Superior temporal gyrus (tissue), 1 donor: ENCODE data around the gene RBM20.
A peak's percentile ranks its signal among the peaks of the same experiment; 100 is the strongest.

ENCODE experiments used
- DNase-seq: peaks from one replicate; pipeline ENCODE4 v3.0.0-alpha.2; 2016; ENCODE audit errors: extremely low spot score

RBM20 gene

DNA sequence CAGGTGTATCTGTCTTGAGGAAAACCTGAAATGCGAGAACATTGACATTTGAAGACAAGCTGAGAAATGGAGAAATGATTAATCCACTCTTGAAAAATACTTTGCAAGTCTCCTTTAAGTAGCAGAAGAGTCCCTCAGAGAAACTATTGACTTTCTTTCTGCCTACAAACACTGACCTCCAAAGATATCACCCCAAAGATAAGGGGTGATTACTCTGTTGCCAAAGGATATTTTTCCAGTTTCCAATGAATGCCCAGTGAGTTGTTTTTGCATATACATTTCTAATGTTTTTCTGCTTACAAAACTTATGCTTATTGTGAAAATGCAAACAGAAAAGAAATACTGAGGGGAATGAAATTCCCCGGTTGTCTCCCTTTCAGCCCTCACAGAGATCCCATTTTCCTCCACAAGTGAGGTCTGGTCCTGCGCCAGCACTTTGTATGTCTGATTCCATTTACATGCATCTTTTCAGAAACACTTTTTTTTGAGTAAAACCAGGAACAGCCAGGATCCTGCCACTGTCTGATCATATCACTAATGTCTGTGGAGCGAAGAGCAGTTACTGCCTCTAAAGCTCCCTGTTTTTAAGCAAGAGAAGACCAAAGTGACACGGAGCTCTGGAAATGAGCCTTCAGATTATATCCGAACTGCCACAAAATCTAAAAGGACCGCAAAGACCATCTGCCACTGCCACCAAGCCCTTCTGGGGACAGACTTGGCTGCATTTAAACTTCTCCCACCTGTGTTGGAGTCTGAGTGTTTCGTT lies 144.7 kb downstream of the RBM20 start:
- no peak for DNase-seq

DNA sequence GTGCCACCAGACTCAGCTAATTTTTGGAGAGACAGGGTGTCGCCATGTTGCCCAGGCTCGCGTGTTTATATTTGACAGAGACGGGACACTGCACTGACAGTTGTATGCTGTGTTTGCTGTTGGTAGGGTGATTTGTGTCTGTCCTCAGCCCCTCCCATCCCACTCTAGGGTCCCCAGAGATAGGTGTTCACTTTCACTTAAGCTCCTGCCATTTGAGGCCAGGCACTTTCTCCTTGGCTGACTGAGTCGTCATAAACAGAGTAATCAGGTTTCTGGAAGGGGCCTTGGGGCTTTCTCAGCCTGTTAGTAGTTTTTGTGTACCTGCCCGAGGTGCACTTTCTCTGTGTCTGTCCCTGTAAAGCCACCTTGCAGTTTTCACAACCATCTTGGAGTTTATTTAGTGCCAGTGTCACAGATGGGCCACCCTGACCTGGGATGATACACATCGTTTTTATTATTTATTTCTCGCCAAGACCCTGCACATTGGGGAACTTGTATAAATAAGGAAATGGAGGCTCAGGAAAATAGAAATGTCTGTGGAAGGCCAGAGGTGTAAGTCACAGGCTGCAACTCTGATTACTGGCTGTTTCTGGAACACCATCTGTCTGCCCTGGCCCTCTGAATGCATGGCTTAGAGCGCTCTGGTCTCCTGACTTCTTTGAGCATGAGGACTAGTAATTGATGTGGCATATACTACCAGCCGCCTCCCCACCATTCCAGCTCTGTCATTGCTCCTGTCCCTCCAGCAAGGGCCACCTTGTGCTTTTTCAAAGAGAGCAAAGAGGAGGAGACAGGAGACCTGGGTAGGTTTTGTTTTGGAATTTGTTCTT lies 145.7 kb downstream of the RBM20 start:
- no peak for DNase-seq

DNA sequence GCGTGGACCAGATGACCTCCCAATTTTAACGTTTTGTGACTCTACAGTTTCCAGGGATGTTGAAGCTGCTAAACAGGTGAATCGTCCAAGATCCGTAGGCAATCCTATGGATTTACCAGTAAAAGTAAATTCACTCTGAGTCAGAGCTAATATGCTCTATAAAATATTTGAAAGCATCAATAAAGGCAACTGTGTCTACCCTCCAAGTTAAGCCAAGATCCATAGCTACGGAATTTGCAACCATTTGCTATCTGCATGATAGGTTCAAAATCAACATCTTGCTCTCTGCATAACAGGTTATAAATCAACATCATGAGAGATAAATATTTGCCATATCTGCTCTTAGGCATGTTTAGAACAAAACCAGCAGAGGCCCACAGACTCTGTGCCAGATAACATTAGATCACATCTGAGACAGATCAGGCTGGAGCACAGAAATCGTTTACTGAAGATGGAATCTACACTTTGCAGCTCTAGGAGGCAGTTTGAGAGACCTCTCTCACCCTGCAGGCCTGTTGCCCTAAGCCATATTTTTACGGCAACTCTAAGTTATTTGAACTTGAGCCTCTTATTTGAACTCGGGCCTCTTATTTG lies 146.9 kb downstream of the RBM20 start:
- peak; percentile 7 for DNase-seq

DNA sequence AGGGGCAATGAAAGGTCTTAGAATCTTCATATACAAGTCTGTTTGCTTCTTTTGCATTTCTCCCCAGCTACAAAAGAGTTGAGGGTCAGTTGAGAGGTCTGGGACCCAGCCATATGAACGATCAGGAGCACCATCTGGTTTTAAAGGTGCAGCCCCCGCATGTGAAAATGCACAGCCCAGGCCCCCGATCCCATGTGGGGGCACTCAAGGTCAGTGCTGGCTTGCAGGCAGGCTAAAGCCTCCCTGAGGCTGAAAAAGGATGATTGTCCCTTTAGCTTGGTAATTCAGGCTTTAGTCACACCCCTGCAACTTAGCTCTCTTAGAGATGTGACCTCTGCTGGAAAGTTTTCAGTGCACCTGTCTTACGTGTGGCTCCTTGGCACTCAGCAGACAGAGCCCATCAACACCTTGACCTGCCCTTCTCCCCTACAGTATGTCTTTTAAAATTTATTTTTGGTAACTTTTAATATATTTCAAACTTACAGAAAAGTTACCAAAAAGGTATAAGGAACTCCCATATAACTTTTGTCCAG lies 147.5 kb downstream of the RBM20 start:
- DNase-seq = no peak

DNA sequence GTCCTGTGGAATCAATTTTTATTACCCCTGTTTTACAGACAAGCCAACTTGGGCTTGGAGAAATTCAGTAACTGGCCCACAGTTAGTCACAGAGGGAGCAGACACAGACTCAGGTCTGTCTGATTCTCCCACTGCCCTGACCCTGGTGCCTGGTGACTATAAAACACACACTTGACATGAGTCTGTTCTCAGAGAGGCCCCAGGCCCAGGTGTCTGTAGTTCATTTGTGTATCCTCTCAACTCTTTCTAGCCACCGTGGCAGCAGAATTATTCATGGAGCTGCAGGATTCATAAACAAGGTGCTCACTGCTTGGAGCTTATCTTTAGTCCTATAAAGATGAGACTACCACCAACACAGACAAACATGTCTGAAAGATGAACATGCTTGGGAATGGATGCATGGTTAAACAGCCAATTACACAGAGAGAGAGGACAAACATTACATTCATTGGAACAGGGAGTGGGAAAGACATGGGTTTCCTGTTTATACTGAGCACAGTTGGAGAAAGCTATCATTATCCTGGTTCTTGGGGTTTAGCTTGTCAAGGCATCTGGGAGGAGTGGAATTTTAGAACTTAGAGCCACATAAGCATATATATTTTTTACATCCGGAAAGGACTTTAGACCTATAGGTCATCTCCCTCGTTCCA lies 148.5 kb downstream of the RBM20 start:
- no peak for DNase-seq

DNA sequence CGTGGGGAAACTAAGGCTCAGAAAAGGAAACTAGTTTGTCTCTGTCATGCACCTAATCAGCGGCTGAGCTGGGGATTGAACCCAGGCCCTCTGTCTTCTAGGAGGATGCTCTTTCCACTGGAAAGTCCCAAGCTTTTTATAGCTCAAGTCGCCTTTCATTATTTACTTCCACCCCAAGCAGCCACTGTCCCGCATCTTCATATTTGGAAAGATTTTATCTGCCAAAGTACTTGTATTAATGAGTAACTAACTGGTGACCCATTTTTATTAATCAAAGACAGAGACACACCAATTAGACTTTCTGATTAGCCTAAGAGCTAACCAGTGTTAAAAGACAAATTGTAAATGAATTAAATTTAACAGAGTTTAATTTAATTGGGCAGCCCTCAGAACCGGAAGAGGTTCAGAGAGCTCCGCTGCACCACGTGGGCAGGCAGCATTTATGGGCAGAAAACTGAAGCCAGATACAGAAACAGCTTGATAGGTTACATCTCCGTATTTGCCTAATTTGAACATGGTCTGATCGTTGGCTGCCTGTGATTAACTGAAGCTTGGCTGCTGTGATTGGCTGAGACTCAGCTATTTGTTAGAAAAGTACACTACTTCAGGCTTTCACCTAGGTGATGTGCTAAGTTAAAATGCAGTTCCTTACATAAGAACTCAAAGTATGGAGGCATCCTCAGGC lies 149.1 kb downstream of the RBM20 start:
- DNase-seq = no peak

DNA sequence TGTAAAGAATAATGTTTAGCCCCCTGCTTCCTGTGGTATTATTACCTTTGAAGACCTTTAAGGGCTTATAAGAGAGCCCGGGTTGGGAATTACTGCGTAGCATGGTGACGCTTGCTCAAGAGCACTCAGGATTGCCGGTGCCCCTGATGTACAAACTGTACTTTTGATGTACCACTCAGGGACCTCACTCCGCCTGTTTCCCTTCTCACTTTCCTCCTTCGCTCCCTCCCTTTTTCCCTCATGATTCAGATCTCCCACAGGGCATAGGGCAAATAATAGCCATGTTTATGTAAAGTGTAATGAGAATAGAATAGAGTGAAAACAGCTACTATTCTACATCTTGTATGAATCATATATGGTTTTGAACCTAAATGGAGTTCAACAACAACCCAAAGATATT lies 149.8 kb downstream of the RBM20 start:
- peak; percentile 10 for DNase-seq

DNA sequence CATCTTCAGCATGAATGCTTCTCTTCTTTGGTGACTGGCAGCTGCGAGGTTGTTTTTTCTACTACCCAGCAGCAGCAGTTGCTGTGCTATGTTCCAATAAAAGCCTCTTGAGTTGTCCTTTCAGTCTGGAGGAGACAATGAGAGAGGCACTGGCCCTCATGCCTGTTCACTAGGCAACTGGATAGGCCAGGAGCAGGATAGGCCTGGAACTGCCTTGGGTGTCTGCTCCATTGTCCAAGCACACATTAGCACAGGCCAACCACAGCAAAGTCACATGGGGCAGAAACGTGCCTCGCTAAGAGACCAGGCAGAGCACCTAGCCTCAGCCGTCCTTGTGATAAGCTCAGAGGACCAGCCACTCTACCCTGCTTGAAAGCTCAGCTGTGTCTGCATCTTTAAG lies 150.7 kb downstream of the RBM20 start:
- peak; percentile 87 for DNase-seq

DNA sequence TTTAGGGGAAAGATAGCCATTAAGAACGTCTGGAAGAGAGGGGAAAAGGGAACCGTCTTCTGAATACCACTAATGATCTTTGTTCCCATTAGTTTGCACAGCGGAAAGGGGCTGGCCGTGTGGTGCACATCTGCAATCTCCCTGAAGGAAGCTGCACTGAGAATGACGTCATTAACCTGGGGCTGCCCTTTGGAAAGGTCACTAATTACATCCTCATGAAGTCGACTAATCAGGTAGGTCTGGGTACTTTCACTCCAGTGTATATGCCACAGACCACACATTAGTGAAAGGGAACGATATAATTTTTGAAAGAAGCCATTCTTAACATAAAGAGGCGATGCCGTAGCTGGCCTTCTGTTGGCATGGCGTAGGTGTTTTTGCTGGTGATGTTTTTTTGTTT lies 153.3 kb downstream of the RBM20 start:
- no peak for DNase-seq

DNA sequence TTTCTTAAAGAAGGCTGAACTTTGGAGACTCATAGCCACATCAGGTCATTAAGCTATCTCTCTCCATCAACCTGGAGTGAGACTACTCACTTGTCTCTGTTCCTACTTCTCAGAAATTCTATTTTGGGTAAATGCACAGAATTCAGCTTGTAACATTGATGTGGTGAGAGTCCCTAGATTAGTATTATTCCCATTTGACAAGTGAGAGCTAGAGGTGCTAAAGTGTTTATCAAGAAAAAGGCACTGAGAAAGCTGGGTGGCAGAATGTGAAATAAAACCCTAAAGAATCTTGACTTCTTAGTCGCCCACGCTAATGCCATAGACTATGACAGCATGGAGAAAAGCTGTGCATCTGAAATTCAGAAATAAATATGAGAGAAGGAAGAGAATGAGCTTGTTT lies 154.2 kb downstream of the RBM20 start:
- peak; percentile 11 for DNase-seq

DNA sequence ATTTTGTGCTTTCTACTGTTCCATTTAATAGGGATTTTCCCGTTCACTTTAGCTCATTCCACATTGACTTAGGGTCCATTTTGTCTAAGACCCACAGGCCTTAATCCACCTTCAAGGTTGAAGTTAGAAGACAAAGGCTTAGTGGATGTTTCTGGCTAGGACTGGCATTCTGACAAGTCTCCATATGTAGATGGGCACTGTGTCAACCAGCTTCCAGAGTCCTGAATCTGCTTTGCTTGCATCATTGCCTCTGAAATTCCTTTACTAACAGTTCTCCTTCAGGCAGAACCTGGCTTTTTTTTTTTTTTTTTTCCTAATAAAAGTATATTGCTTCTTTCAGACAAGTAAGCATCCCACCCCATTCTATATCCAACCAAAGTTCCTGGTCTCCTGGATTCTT lies 158.0 kb downstream of the RBM20 start:
- DNase-seq = peak; percentile 50

DNA sequence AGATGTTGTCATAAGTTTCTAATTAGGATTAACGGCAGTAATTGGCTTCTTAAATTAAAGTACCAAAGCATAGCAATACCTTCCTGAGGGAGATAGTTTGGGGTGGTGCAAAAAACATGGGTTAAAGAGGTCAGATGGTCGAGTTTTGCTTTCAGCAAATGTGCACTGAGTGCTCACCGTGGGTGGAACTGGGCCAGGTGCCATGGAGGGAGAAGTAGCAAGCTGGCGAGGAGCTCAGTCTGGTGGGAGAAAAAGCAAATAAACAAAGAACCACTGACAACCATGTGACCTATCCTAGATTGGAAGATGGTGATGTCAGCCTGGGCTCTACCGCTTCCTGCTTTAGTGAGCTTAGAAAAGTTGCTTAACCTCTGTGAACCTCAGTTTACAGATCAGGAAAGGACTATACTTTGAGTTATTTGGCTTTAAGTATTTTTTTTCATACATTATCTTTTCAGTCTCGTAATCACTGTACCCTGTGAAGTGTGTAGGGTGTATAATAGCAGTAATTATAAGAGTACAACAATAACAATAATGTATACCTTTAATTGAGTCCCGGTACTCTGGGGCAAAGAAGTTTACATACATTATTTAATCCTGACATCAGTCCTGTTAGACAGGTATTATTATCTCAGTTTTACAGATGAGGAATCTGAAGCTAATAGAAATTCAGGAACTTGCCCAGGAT lies 158.6 kb downstream of the RBM20 start:
- DNase-seq = peak; percentile 70

DNA sequence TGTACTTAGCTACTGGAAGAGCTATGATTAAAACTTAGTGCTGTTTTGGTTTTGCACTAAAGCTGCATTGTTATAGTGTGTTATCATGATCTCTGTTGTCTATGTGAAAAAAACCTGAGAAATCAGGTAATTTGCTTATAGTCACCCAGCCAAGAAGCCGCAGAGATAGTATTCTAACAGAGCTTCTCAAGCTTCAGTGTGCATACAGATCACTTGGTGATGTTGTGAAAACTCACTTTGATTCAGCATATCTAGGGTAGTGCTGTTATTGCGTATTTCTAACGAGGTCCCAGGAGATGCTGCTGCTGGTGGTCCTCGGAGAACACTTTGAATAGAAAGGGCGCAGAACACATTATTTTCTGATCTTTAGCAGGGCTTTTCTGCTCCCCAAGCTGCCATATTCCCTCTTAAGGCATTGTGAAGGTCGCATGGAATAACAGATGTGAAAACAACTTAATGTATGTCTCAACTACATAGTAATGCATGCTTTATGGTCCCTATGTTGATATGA lies 159.2 kb downstream of the RBM20 start:
- DNase-seq = no peak

DNA sequence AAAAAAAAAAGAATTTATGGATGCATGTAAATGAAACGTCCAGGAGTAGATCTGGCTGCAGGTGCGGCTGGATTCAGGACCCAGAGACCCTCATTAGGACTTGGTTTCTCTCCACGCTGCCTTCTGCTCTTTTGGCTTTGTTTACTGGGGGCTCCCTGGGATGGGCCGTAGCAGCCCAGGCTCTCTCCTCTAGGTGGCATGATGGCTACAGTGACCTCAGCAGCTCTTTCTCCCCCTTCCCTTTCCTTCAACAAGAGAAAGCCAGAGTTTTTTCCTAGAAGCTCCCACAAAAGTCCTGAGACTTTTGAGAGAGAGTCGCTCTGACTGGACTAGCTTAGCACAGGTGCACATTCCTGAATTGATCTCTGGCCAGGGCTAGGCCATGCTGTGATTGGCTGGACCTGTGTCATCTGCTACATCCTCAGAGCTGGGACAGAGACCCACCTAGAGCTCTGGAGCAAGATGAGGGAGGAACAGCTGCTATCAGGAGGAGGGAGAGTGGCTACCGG lies 159.7 kb downstream of the RBM20 start:
- peak; percentile 81 for DNase-seq

DNA sequence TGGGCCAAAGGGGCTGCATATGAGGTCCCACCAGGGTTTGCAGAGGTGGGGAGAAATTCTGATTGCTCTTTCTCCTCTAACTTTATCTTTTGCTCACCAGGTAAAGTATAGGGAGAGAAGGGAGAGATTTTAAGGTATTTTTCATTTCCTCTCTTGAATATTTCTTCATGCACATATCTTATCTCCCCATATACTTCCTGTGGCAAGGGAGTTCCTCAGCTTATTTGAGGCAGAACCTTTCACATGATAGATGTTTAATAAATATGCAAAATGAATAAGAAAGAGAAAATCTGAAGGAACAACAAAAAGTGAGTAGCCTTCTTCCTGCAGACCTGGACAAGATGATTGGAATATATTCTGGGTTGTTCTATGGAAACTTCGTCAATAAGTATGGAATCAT lies 160.2 kb downstream of the RBM20 start:
- no peak for DNase-seq

DNA sequence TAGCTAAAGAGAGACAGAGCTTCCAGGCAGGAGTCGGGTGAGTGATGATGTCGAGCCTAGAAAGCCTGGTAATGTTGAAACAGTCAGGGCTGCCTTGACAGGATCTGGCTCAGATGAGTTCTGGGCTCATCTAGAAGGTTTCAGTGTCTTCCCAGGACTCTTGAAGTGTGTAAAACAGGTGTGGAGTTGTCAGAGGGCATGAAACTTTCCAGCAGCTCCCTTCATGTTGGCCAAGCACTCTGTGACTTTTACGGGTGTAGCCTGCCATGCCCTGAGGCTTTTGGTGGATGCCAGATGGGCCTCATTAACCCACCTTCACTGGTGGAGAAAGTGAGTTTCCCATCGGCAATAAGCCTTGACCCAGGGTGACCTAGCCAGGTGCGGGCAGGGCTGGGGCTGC lies 161.2 kb downstream of the RBM20 start:
- no peak for DNase-seq

DNA sequence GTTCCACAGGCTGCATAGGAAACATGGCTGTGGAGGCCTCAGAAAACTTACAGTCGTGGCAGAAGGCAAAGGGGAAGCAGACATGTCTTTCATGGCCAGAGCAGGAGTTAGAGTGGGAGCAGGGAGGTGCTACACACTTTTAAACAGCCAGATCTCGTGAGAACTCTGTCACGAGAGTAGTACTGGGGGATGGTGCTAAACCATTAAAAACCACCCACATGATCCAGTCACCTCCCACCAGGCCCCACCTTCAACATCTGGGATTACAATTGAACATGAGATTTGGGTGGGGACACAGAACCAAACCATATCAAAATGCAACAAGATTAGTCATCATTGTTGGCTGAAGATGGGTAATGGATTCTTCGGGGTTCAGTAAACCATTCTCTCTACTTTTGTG lies 162.2 kb downstream of the RBM20 start:
- DNase-seq = no peak

DNA sequence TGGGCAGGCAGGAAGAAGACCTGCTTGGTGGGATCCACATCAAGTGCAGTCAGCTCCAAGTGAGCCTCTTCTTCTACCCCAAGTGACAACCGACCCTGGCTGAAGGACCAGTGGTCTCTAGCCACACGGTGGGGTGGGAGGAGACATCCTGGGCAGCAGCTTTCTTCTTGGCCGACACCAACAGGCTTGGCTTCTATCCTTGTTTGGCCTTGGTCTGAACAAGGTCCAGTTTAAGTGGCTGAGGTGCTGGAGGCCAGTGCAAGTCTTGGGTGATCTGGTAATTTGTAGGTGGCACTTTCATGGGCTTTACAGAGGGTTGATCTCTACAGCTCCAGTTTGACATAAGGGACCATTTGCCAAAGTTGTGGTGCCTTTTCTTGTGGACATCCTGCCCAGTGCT lies 164.0 kb downstream of the RBM20 start:
- DNase-seq = no peak

DNA sequence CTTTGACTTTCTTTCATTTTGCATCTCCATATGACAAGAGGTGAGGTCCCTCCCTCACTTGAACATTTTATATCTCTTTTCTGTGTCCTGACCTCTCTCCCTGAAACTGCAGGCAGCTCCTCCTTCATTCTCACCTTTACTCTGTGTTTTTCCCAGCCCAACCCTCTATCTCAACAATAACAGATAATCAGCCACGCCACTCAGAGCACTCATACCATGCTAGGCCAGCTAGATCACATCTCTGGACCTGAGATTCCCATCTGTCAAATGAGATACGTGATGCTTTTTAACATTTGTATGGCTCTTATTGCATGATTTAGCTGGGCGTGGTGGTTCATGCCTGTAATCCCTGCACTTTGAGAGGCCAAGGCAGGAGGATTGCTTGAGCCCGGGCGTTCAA lies 164.5 kb downstream of the RBM20 start:
- no peak for DNase-seq

DNA sequence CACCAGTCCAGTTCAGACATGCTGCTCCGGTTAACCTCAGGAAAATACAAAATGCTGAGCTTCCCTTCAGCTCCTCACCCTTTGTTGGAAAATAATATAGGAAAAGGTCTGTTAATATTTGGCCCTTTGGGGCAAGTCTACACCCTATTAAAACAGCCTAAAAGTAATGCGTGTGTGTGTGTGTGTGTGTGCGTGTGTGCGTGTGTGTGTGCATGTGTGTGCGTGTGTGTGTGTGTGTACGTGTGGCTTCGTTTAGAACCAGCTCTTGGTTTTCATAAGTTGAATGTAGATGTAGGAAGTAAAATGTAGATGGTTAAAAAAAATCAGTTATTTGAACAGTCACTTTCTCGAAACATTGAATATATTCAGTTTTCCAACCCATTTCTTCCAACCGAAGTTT lies 166.5 kb downstream of the RBM20 start:
- DNase-seq = no peak
